Astrocyte of the cerebellum (primary cell): ENCODE measurements around the gene RCSD1.

Experiments
- DNase-seq: peaks from one replicate; pipeline ENCODE4 v3.0.0-alpha.2; 2011; ENCODE audit warnings: low read depth
- H3K4me3 ChIP-seq: 2 replicates; pipeline ENCODE4 v1.5.1; 2011; ENCODE audit warnings: mild to moderate bottlenecking, low read depth, low read length, moderate library complexity
- CTCF ChIP-seq: IDR thresholded peaks from 2 replicates; pipeline ENCODE4 v1.5.1; 2012; ENCODE audit warnings: low read length, low read depth, moderate library complexity, mild to moderate bottlenecking; ENCODE audit errors: missing control alignments
- in situ Hi-C: cut with HindIII; loops from 2 replicates; pipeline ENCODE4 v1.10.0; 2017; ENCODE audit warnings: low sequenced_read_pairs

RCSD1 gene

GRCh38 chr1:167617153-167618147 lies 12.6 kb upstream of the RCSD1 start:
- TF ChIP-seq CTCF: no peak
- H3K4me3 ChIP-seq: no peak overlapping the region

GRCh38 chr1:167618366-167618765 lies 11.7 kb upstream of the RCSD1 start:
- no peak for TF ChIP-seq CTCF
- DNase-seq: no peak
- in situ Hi-C loops: no loop called here
- no peak overlapping the region for H3K4me3 ChIP-seq

More at GRCh38 chr1:167617153-167618147, 12.6 kb upstream of the RCSD1 start:
- in situ Hi-C loops: no loop called here
- DNase-seq: no peak

- H3K4me3 ChIP-seq: no peak overlapping the region
- DNase-seq: no peak
- TF ChIP-seq CTCF: no peak
- in situ Hi-C loops: no loop called here
These were observed 11.2 kb upstream of the RCSD1 start for GRCh38 chr1:167618789-167619188.

GRCh38 chr1:167620002-167620401 lies 10.0 kb upstream of the RCSD1 start:
- in situ Hi-C loops: loop anchor here (10.0 kb wide), 1 partner anchor 55 kb away; no protein-coding TSS in a partner anchor
- TF ChIP-seq CTCF: no peak
- H3K4me3 ChIP-seq: no peak overlapping the region
- no peak for DNase-seq

- in situ Hi-C loops: loop anchor here (10.0 kb wide), 1 partner anchor 57 kb away; no protein-coding TSS in a partner anchor
- no peak for TF ChIP-seq CTCF
- no peak overlapping the region for H3K4me3 ChIP-seq
- DNase-seq: no peak
These were observed 8.2 kb upstream of the RCSD1 start for GRCh38 chr1:167621780-167622313.

- DNase-seq: no peak
- TF ChIP-seq CTCF: no peak
- in situ Hi-C loops: loop anchor here (10.0 kb wide), 1 partner anchor 59 kb away; no protein-coding TSS in a partner anchor
- H3K4me3 ChIP-seq: no peak overlapping the region
These were observed 6.1 kb upstream of the RCSD1 start for GRCh38 chr1:167623951-167624350.
